Heart left ventricle (tissue), 13 donors: ENCODE data around the gene DUSP7.

Source experiments
- POLR2A ChIP-seq, 2 donors: fragments of 450-650 bp; IDR thresholded peaks; one replicate each; pipeline ENCODE4 v1.6.1; 2017; ENCODE audit warnings: antibody characterized with exemption in 2 of 2, mild to moderate bottlenecking in 2 of 2, moderate library complexity in 2 of 2
- TF ChIP-seq, protein P1 (sequence below), 12 donors: fragments of 200-600 bp; sonication (generic) in 4 of 12; IDR thresholded peaks; one replicate each; pipeline versions ENCODE4 v1.5.0 to v1.8.0; 2018 to 2022; ENCODE audit warnings: antibody characterized with exemption in 12 of 12, mild to moderate bottlenecking in 5 of 12
- donor health status: ischemic (EF 13 %, LVEDD 7.1; RV severe dilation, severe dysfunction).
- donor health status: DM: no; HTN: yes; CAD: no.
- donor health status: DM: no; HTN: no; CAD: no.
- donor health status: ischemic (EF 25% LVEDD 6.9; RV normal size, moderate dysfunction).
- donor health status: ischemic (EF 25% LVEDD 5.7; RV mildly dilated, moderate dysfunction).
- donor health status: ischemic (EF 35%, LVEDD 5.7; RV mildly dilated, moderate dysfunction).
- donor health status: nonischemic (EF 11% LVEDD 7.7; RV severe dilation, severe dysfunction).
- donor health status: DM: yes; HTN: yes; CAD: no.
- donor health status: PGD.
- donor health status: ischemic (EF 29% LVEDD 5.4; RV normal size, mild dysfunction).
- donor health status: nonischemic (EF 23%, LVEDD 6.1; RV moderate dilation, normal function).

- TF ChIP-seq, protein P1, sequence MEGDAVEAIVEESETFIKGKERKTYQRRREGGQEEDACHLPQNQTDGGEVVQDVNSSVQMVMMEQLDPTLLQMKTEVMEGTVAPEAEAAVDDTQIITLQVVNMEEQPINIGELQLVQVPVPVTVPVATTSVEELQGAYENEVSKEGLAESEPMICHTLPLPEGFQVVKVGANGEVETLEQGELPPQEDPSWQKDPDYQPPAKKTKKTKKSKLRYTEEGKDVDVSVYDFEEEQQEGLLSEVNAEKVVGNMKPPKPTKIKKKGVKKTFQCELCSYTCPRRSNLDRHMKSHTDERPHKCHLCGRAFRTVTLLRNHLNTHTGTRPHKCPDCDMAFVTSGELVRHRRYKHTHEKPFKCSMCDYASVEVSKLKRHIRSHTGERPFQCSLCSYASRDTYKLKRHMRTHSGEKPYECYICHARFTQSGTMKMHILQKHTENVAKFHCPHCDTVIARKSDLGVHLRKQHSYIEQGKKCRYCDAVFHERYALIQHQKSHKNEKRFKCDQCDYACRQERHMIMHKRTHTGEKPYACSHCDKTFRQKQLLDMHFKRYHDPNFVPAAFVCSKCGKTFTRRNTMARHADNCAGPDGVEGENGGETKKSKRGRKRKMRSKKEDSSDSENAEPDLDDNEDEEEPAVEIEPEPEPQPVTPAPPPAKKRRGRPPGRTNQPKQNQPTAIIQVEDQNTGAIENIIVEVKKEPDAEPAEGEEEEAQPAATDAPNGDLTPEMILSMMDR (IDR thresholded peaks at IDR 0.05): peak; percentile 27 to 76 (median 57)
- no peak for TF ChIP-seq POLR2A (IDR thresholded peaks at IDR 0.05)
Observed at GRCh38 chr3:52052831-52053306, 3.5 kb downstream of the DUSP7 start.
